ENCODE measurements around the gene EML6. TPM values are rescaled to one million over a fixed set of nuclear protein-coding genes. Genes with fewer than 3 reads are reported as not detected.
A peak's percentile ranks its signal among the peaks of the same experiment; 100 is the strongest.

Gene EML6
- total and polyA plus RNA-seq, 5 donors from 2014 or later = 0.06 to 0.59 (median 0.33) TPM; not detected in 1

- Histone ChIP-seq H3K36me3 (ENCODE audit: control insufficient read depth, insufficient read depth, low read length) (peaks cover 14% of the 10 kb centered on the region), H3K27ac (ENCODE audit: insufficient read depth, low read length, poor library complexity, severe bottlenecking) (no peak overlapping the region), H3K4me3 (ENCODE audit: low read depth, low read length) (peak overlapping the region; percentile 47), H3K9me3 (ENCODE audit: control insufficient read depth in 2 of 2, low read length in 2 of 2) (no peaks in the 10 kb centered on the region), H3K27me3 (ENCODE audit: control insufficient read depth, insufficient read depth, low read length) (no peaks in the 10 kb centered on the region), H3K4me1 (ENCODE audit: control insufficient read depth, insufficient read depth, low read length, poor library complexity, severe bottlenecking) (peaks cover 35% of the 10 kb centered on the region)
- H3K9me3 Mint-ChIP-seq = peaks cover 0 to 13% (median 3%) of the 10 kb centered on the region in 7 donors
- H3K27me3 Mint-ChIP-seq = no peaks in the 10 kb centered on the region
- DNase-seq = no peak
- H3K4me3 Mint-ChIP-seq = peak overlapping the region in 3 of 4 donors; percentile 40 to 65 (median 59)
- H3K4me1 Mint-ChIP-seq = peaks cover 39 to 66% (median 44%) of the 10 kb centered on the region in 4 donors
- H3K36me3 Mint-ChIP-seq = peaks cover 42% of the 10 kb centered on the region
- ATAC-seq (ENCODE audit: low read depth in 2 of 2) = no peak
- peak overlapping the region; percentile 62 to 95 (median 93) for H3K27ac Mint-ChIP-seq
Measured at GRCh38 chr2:54966837-54967236, 243.4 kb downstream of the EML6 start.

DNA sequence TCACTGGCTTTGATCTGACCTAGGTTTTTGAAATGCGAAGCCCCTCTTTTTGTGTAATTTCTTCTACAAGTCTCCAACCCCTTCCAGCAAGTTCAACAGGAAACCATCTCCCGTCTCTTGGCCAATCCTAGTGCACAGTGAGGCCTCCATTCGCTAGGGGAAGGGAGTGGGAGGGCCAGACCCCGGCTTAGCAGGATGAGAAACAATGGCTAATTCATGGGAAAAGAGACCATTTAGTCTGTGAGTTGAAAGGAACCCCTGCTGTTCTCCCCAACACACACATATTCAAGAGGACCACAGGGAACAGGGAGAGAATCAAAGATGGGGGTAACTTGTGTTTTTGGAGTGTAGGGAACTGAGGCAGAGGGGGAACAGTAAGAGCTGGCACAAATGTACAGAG lies 243.8 kb downstream of the EML6 start:
- no peak for ATAC-seq (ENCODE audit: low read depth in 2 of 2)
- H3K36me3 Mint-ChIP-seq = peaks cover 42% of the 10 kb centered on the region

GRCh38 chr2:54967759-54968365 lies 244.4 kb downstream of the EML6 start:
- Histone ChIP-seq H3K27ac (ENCODE audit: insufficient read depth, low read length, poor library complexity, severe bottlenecking) (no peak overlapping the region), H3K9me3 (ENCODE audit: control insufficient read depth in 2 of 2, low read length in 2 of 2) (no peaks in the 10 kb centered on the region), H3K36me3 (ENCODE audit: control insufficient read depth, insufficient read depth, low read length) (peaks cover 22% of the 10 kb centered on the region), H3K4me3 (ENCODE audit: low read depth, low read length) (no peak overlapping the region), H3K4me1 (ENCODE audit: control insufficient read depth, insufficient read depth, low read length, poor library complexity, severe bottlenecking) (peaks cover 35% of the 10 kb centered on the region), H3K27me3 (ENCODE audit: control insufficient read depth, insufficient read depth, low read length) (no peaks in the 10 kb centered on the region)
- Mint-ChIP-seq H3K36me3 (peaks cover 46% of the 10 kb centered on the region), H3K9me3 (peaks cover 0 to 13% (median 3%) of the 10 kb centered on the region in 7 donors), H3K4me1 (peaks cover 35 to 59% (median 41%) of the 10 kb centered on the region in 4 donors), H3K27me3 (no peaks in the 10 kb centered on the region), H3K27ac (peak overlapping the region in 1 of 3 donors; percentile 49), H3K4me3 (no peak overlapping the region)
- no peak for DNase-seq
- no peak for ATAC-seq (ENCODE audit: low read depth in 2 of 2)

More for the DNA sequence above, 243.8 kb downstream of the EML6 start:
- Histone ChIP-seq H3K9me3 (ENCODE audit: control insufficient read depth in 2 of 2, low read length in 2 of 2) (no peaks in the 10 kb centered on the region), H3K36me3 (ENCODE audit: control insufficient read depth, insufficient read depth, low read length) (peaks cover 18% of the 10 kb centered on the region), H3K27me3 (ENCODE audit: control insufficient read depth, insufficient read depth, low read length) (no peaks in the 10 kb centered on the region), H3K27ac (ENCODE audit: insufficient read depth, low read length, poor library complexity, severe bottlenecking) (no peak overlapping the region), H3K4me1 (ENCODE audit: control insufficient read depth, insufficient read depth, low read length, poor library complexity, severe bottlenecking) (peaks cover 35% of the 10 kb centered on the region), H3K4me3 (ENCODE audit: low read depth, low read length) (no peak overlapping the region)
- peaks cover 0 to 13% (median 3%) of the 10 kb centered on the region in 7 donors for H3K9me3 Mint-ChIP-seq
- H3K4me3 Mint-ChIP-seq = no peak overlapping the region
- peak overlapping the region in 1 of 3 donors; percentile 95 for H3K27ac Mint-ChIP-seq
- no peak for DNase-seq
- peaks cover 39 to 64% (median 42%) of the 10 kb centered on the region in 4 donors for H3K4me1 Mint-ChIP-seq
- H3K27me3 Mint-ChIP-seq = no peaks in the 10 kb centered on the region

GRCh38 chr2:54968561-54969218 lies 245.2 kb downstream of the EML6 start:
- H3K27ac ChIP-seq (ENCODE audit: insufficient read depth, low read length, poor library complexity, severe bottlenecking) = no peak overlapping the region
- DNase-seq (no peak), ATAC-seq (ENCODE audit: low read depth in 2 of 2) (no peak)
- H3K4me3 Mint-ChIP-seq = no peak overlapping the region
- peaks cover 28 to 55% (median 43%) of the 10 kb centered on the region in 4 donors for H3K4me1 Mint-ChIP-seq
- H3K36me3 Mint-ChIP-seq = peaks cover 50% of the 10 kb centered on the region
- no peak overlapping the region for H3K4me3 ChIP-seq (ENCODE audit: low read depth, low read length)
- H3K27ac Mint-ChIP-seq = peak overlapping the region; percentile 18 to 49 (median 32)
- peaks cover 23% of the 10 kb centered on the region for H3K36me3 ChIP-seq (ENCODE audit: control insufficient read depth, insufficient read depth, low read length)
- no peaks in the 10 kb centered on the region for H3K27me3 ChIP-seq (ENCODE audit: control insufficient read depth, insufficient read depth, low read length)
- H3K9me3 ChIP-seq (ENCODE audit: control insufficient read depth in 2 of 2, low read length in 2 of 2) = no peaks in the 10 kb centered on the region
- H3K9me3 Mint-ChIP-seq = peaks cover 0 to 13% (median 3%) of the 10 kb centered on the region in 7 donors
- no peaks in the 10 kb centered on the region for H3K27me3 Mint-ChIP-seq
- peaks cover 33% of the 10 kb centered on the region for H3K4me1 ChIP-seq (ENCODE audit: control insufficient read depth, insufficient read depth, low read length, poor library complexity, severe bottlenecking)

- no peak for ATAC-seq (ENCODE audit: low read depth in 2 of 2)
- H3K4me1 ChIP-seq (ENCODE audit: control insufficient read depth, insufficient read depth, low read length, poor library complexity, severe bottlenecking) = peaks cover 26% of the 10 kb centered on the region
- Mint-ChIP-seq H3K36me3 (peaks cover 50% of the 10 kb centered on the region), H3K27me3 (no peaks in the 10 kb centered on the region), H3K9me3 (peaks cover 0 to 13% (median 3%) of the 10 kb centered on the region in 7 donors), H3K4me1 (peaks cover 24 to 49% (median 36%) of the 10 kb centered on the region in 4 donors), H3K27ac (peak overlapping the region in 2 of 3 donors; percentile 18 to 49), H3K4me3 (no peak overlapping the region)
- peaks cover 23% of the 10 kb centered on the region for H3K36me3 ChIP-seq (ENCODE audit: control insufficient read depth, insufficient read depth, low read length)
- no peaks in the 10 kb centered on the region for H3K9me3 ChIP-seq (ENCODE audit: control insufficient read depth in 2 of 2, low read length in 2 of 2)
- no peak overlapping the region for H3K27ac ChIP-seq (ENCODE audit: insufficient read depth, low read length, poor library complexity, severe bottlenecking)
- H3K27me3 ChIP-seq (ENCODE audit: control insufficient read depth, insufficient read depth, low read length) = no peaks in the 10 kb centered on the region
- no peak overlapping the region for H3K4me3 ChIP-seq (ENCODE audit: low read depth, low read length)
- no peak for DNase-seq
Measured at GRCh38 chr2:54969295-54969939, 246.0 kb downstream of the EML6 start.

GRCh38 chr2:54969940-54970338 lies 246.5 kb downstream of the EML6 start:
- Histone ChIP-seq H3K4me1 (ENCODE audit: control insufficient read depth, insufficient read depth, low read length, poor library complexity, severe bottlenecking) (peaks cover 21% of the 10 kb centered on the region), H3K36me3 (ENCODE audit: control insufficient read depth, insufficient read depth, low read length) (peaks cover 23% of the 10 kb centered on the region), H3K27me3 (ENCODE audit: control insufficient read depth, insufficient read depth, low read length) (no peaks in the 10 kb centered on the region), H3K9me3 (ENCODE audit: control insufficient read depth in 2 of 2, low read length in 2 of 2) (no peaks in the 10 kb centered on the region), H3K27ac (ENCODE audit: insufficient read depth, low read length, poor library complexity, severe bottlenecking) (no peak overlapping the region), H3K4me3 (ENCODE audit: low read depth, low read length) (no peak overlapping the region)
- no peak for ATAC-seq (ENCODE audit: low read depth in 2 of 2)
- Mint-ChIP-seq H3K4me3 (no peak overlapping the region), H3K9me3 (peaks cover 0 to 13% (median 2%) of the 10 kb centered on the region in 7 donors), H3K27me3 (no peaks in the 10 kb centered on the region), H3K4me1 (peaks cover 24 to 48% (median 36%) of the 10 kb centered on the region in 4 donors), H3K36me3 (peaks cover 50% of the 10 kb centered on the region), H3K27ac (peak overlapping the region in 1 of 3 donors; percentile 18)
- DNase-seq = no peak

DNA sequence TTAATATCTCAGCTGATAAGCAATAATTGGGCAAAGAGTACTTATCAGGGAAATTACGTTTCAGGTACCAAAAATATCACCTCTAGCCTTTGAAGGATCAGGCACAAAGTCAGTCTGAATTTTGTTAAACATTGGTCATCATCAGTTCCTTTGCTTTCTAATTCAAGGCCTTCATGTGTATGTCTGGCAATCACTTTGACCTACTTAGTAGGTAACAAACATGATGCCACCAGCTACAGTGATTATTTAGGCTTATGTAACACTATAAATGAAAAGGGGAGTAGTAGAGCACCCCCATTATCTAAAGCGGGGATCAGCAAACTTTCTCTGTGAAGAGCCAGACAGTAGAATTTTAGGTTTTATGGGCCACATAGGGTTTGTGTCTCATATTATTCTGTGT lies 251.7 kb downstream of the EML6 start:
- H3K27ac ChIP-seq (ENCODE audit: insufficient read depth, low read length, poor library complexity, severe bottlenecking) = no peak overlapping the region
- DNase-seq = no peak
- Mint-ChIP-seq H3K4me3 (no peak overlapping the region), H3K27me3 (no peaks in the 10 kb centered on the region), H3K27ac (peak overlapping the region in 2 of 3 donors; percentile 4 to 57), H3K9me3 (no peaks in the 10 kb centered on the region), H3K36me3 (peaks cover 32% of the 10 kb centered on the region), H3K4me1 (peaks cover 24 to 52% (median 48%) of the 10 kb centered on the region in 4 donors)
- H3K4me3 ChIP-seq (ENCODE audit: low read depth, low read length) = no peak overlapping the region
- H3K9me3 ChIP-seq (ENCODE audit: control insufficient read depth in 2 of 2, low read length in 2 of 2) = no peaks in the 10 kb centered on the region
- no peak for ATAC-seq (ENCODE audit: low read depth in 2 of 2)
- H3K4me1 ChIP-seq (ENCODE audit: control insufficient read depth, insufficient read depth, low read length, poor library complexity, severe bottlenecking) = peaks cover 11% of the 10 kb centered on the region
- H3K27me3 ChIP-seq (ENCODE audit: control insufficient read depth, insufficient read depth, low read length) = no peaks in the 10 kb centered on the region
- H3K36me3 ChIP-seq (ENCODE audit: control insufficient read depth, insufficient read depth, low read length) = peaks cover 24% of the 10 kb centered on the region
